Spinal cord (tissue), 10 donors: ENCODE measurements around the gene IGFBP4. TPM values are rescaled to one million over a fixed set of nuclear protein-coding genes. Genes with fewer than 3 reads are reported as not detected.

Experiments used
- DNase-seq, 6 donors: peaks; one replicate each; pipeline versions ENCODE4 v3.0.0 to v3.0.0-alpha.2; 2013 to 2015; ENCODE audit warnings: low spot score in 6 of 6, low read depth in 4 of 6
- H3K27ac ChIP-seq: one replicate; pipeline ENCODE4 v1.5.1; 2013; ENCODE audit warnings: low read depth, low read length, control low read depth
- H3K27me3 ChIP-seq: one replicate; pipeline ENCODE4 v1.6.1; 2013; ENCODE audit warnings: low read length; ENCODE audit not compliant: control insufficient read depth, insufficient read depth
- H3K36me3 ChIP-seq: one replicate; pipeline ENCODE4 v1.6.1; 2013; ENCODE audit warnings: low read length; ENCODE audit not compliant: control insufficient read depth, insufficient read depth
- H3K4me1 ChIP-seq: one replicate; pipeline ENCODE4 v1.6.1; 2013; ENCODE audit warnings: low read length; ENCODE audit not compliant: control insufficient read depth, insufficient read depth
- H3K4me3 ChIP-seq: one replicate; pipeline ENCODE4 v1.5.1; 2013; ENCODE audit warnings: low read depth, low read length, control low read depth
- H3K9me3 ChIP-seq: one replicate; pipeline ENCODE4 v1.6.1; 2013; ENCODE audit warnings: low read length; ENCODE audit not compliant: control insufficient read depth, insufficient read depth
- WGBS: methylation state at CpG from one replicate; pipeline ENCODE4 v1.1.5; 2013; ENCODE audit warnings: missing lambda C conversion rate; ENCODE audit not compliant: insufficient coverage; 5-methylcytosine and 5-hydroxymethylcytosine counted together
- polyA plus RNA-seq, 2 donors: library from polyadenylated mRNA; unstranded; fragments of 120-200 nt; gene quantifications; one replicate each; pipeline ENCODE4 v1.2.1, GENCODE V29; 2013; ENCODE audit not compliant: insufficient read length in 2 of 2
- total RNA-seq, 2 donors: library from RNA; depleted of rRNA in 1 of 2; stranded (reverse); fragments of 120-200 nt in 1 of 2; fragments of >200 nt in 1 of 2; gene quantifications; one replicate each; pipeline versions ENCODE4 v1.2.3 to v1.2.4, GENCODE V29; 2013 to 2014
- donor health status: healthy.

The IGFBP4 gene
- total and polyA plus RNA-seq, 4 donors = 53.1 to 110 (median 83.0) TPM

DNA sequence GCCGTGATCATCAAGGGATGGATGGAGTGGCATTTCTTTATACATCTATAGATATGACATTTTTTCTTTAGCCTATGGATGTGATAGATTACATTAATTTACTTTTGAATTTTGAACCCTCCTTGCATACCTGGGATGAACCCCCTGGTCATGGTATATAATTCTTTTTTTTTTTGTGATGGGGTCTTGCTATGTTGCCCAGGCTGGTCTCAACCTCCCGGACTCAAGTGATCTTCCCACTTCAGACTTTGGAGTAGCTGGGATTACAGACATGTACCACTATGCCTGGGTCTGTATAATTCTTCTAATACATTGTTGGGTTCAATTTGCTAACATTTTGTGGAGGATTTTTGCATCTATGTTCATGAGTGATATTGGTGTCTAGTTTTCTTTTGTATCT is 59.9 kb downstream of the IGFBP4 start:
- peaks cover 5% of the 10 kb centered on the region for H3K27me3 ChIP-seq
- DNase-seq = no peak
- peaks cover 12% of the 10 kb centered on the region for H3K4me1 ChIP-seq
- H3K36me3 ChIP-seq = no peaks in the 10 kb centered on the region
- no CpG with 5 or more reads among the region's 2 CpGs for WGBS
- no peak overlapping the region for H3K27ac ChIP-seq
- H3K4me3 ChIP-seq = no peak overlapping the region
- H3K9me3 ChIP-seq = no peaks in the 10 kb centered on the region

DNA sequence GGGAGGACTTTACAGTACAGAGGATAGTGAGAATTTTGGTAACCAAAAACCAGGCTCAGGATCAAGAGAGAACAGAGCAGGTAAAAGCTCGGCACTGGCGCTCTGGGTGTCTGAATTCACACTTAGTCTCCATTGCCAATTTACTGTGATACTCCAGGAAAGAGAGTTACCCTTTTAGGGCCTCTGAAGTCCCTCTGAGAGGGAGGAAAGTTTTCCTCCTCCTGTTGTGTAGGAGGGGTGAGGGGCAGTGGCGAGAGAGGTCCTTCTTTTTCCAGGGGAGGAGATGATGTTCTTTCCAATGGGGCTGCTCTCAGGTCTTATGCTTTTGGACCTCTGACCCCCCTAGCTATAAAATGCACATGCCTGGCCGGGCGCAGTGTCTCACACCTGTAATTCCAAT is 63.5 kb downstream of the IGFBP4 start:
- DNase-seq = no peak
- Histone ChIP-seq H3K36me3 (no peaks in the 10 kb centered on the region), H3K9me3 (no peaks in the 10 kb centered on the region), H3K4me1 (no peaks in the 10 kb centered on the region), H3K27me3 (no peaks in the 10 kb centered on the region), H3K4me3 (no peak overlapping the region), H3K27ac (no peak overlapping the region)
- WGBS = no CpG with 5 or more reads among the region's 5 CpGs

Other genes with a start within 250 kb of the IGFBP4 start
- gene WIPF2, start 224.1 kb upstream of the IGFBP4 start, total RNA-seq = 10 to 100 TPM; 10.7 to 13.2 TPM
- gene WIPF2, start 224.1 kb upstream of the IGFBP4 start, polyA plus RNA-seq = 10 to 100 TPM; 49.2 to 54.3 TPM
- gene CDC6, start 155.6 kb upstream of the IGFBP4 start, total RNA-seq = 10 to 100 TPM in 1 of 2 donors, 1 to 10 TPM in 1; 6.7 to 10.3 TPM
- gene CDC6, start 155.6 kb upstream of the IGFBP4 start, polyA plus RNA-seq = 10 to 100 TPM; 11.7 to 12.9 TPM
- 10 to 100 TPM; 10.2 to 22.7 TPM for gene RARA, start 134.3 kb upstream of the IGFBP4 start, total RNA-seq
- gene RARA, start 134.3 kb upstream of the IGFBP4 start, polyA plus RNA-seq = 10 to 100 TPM; 51.1 to 54.5 TPM
- under 1 TPM; 0.40 to 0.61 TPM for gene GJD3, start 78.7 kb upstream of the IGFBP4 start, total RNA-seq
- gene GJD3, start 78.7 kb upstream of the IGFBP4 start, polyA plus RNA-seq = under 1 TPM in 1 of 2 donors, not detected in 1; 0.36 TPM
- gene TOP2A, start 25.6 kb upstream of the IGFBP4 start, total RNA-seq = 10 to 100 TPM; 60.8 to 68.3 TPM
- gene TOP2A, start 25.6 kb upstream of the IGFBP4 start, polyA plus RNA-seq = 10 to 100 TPM; 73.4 to 79.4 TPM
- not detected for gene TNS4, start 58.2 kb downstream of the IGFBP4 start, total RNA-seq
- gene TNS4, start 58.2 kb downstream of the IGFBP4 start, polyA plus RNA-seq = under 1 TPM in 1 of 2 donors, not detected in 1; 0.29 TPM
- gene CCR7, start 122.0 kb downstream of the IGFBP4 start, total RNA-seq = under 1 TPM; 0.11 to 0.20 TPM
- under 1 TPM; 0.17 to 0.33 TPM for gene CCR7, start 122.0 kb downstream of the IGFBP4 start, polyA plus RNA-seq
- 100 to 1,000 TPM in 1 of 2 donors, 10 to 100 TPM in 1; 77.1 to 133 TPM for gene SMARCE1, start 204.4 kb downstream of the IGFBP4 start, total RNA-seq
- gene SMARCE1, start 204.4 kb downstream of the IGFBP4 start, polyA plus RNA-seq = 100 to 1,000 TPM; 114 to 128 TPM
- gene KRT222, start 221.7 kb downstream of the IGFBP4 start, total RNA-seq = 10 to 100 TPM in 1 of 2 donors, 1 to 10 TPM in 1; 5.0 to 31.1 TPM
- 10 to 100 TPM; 13.7 to 22.0 TPM for gene KRT222, start 221.7 kb downstream of the IGFBP4 start, polyA plus RNA-seq